Measurements from ENCODE around the gene AGPAT3. TPM values are rescaled to one million over a fixed set of nuclear protein-coding genes. Genes with fewer than 3 reads are reported as not detected.

The AGPAT3 gene
- total RNA-seq, 1 donor: 47.4 TPM

DNA sequence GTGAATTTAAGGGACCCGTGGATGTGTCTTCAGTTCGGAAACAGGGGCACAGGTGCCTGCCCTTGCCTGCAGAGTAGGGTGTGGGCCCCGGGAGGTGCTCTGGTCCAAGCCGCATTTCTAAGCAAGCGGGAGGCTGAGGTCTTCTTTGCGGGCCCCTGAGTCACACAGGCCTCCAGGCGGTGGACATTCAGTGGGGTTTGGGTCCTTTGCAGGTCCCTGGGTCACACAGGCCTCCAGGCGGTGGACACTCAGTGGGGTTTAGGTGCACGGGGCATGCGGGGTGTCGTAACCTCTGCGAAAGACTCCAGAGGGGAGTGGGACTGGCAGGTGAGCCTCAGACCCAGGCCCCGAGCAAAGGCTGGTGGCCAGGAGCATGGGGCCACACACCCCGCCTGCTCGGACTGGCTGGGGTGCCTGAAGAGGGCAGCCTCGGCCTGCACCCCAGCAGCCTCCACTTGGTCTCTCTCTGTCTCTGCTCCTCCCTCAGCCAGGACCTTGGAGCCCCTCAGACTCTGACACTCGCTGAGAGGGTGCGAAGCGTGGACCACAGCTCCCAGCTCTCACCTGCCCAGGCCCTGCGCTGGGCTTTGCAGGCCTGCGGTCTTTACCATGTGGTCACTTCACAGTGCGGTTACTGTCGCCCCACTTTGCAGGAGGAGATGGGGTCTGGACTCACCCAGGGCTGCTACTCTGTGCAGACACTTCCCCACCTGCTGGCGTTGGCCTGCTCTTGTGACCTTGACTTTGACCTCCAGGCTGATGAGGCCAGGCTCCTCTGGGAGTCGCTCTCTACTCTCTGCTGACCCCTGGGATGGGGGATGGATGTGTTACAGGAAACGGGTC, 6.0 kb upstream of the AGPAT3 start:
- Histone ChIP-seq H3K4me1 (ENCODE audit: insufficient read depth, low read length) (no peaks in the 10 kb centered on the region), H3K79me2 (ENCODE audit: insufficient read depth, low read length) (no peaks in the 10 kb centered on the region), H3K4me2 (ENCODE audit: insufficient read depth, low read length) (no peak overlapping the region), H3K36me3 (ENCODE audit: insufficient read depth, low read length) (no peaks in the 10 kb centered on the region), H4K20me1 (ENCODE audit: insufficient read depth, low read length) (peaks cover 3% of the 10 kb centered on the region), H3K4me3 (ENCODE audit: insufficient read depth, low read length) (no peak overlapping the region), H3K27ac (ENCODE audit: low read depth, low read length) (no peak overlapping the region), H3K9me3 (ENCODE audit: low read depth, low read length) (no peaks in the 10 kb centered on the region), H2AFZ (ENCODE audit: low read length) (no peak overlapping the region), H3K27me3 (ENCODE audit: insufficient read depth, low read length) (peaks cover under 1% of the 10 kb centered on the region)
- TF ChIP-seq, protein P1, sequence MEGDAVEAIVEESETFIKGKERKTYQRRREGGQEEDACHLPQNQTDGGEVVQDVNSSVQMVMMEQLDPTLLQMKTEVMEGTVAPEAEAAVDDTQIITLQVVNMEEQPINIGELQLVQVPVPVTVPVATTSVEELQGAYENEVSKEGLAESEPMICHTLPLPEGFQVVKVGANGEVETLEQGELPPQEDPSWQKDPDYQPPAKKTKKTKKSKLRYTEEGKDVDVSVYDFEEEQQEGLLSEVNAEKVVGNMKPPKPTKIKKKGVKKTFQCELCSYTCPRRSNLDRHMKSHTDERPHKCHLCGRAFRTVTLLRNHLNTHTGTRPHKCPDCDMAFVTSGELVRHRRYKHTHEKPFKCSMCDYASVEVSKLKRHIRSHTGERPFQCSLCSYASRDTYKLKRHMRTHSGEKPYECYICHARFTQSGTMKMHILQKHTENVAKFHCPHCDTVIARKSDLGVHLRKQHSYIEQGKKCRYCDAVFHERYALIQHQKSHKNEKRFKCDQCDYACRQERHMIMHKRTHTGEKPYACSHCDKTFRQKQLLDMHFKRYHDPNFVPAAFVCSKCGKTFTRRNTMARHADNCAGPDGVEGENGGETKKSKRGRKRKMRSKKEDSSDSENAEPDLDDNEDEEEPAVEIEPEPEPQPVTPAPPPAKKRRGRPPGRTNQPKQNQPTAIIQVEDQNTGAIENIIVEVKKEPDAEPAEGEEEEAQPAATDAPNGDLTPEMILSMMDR (IDR thresholded peaks at IDR 0.05; ENCODE audit: extremely low read depth, low read depth, low read length): no peak
- DNase-seq (ENCODE audit: insufficient read length, low spot score, missing footprints): peak; percentile 19

DNA sequence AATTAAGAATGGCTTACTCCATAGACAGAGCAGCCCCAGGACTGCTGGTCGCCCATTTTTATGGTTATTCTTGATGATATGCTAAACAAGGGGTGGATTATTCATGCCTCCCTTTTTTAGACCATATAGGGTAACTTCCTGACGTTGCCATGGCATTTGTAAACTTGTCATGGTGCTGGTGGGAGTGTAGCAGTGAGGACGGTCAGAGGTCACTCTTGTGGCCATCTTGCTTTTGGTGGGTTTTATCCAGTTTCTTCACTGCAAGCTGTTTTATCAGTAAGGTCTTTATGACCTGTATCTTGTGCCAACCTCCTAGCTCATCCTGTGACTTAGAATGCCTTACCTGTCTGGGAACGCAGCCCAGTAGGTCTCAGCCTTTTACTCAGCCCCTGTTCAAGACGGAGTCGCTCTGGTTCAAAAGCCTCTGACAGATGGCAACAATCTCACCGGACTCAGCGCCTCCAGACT, 5.2 kb upstream of the AGPAT3 start:
- peaks cover 3% of the 10 kb centered on the region for H4K20me1 ChIP-seq (ENCODE audit: insufficient read depth, low read length)
- no peaks in the 10 kb centered on the region for H3K27me3 ChIP-seq (ENCODE audit: insufficient read depth, low read length)
- no peak overlapping the region for H3K27ac ChIP-seq (ENCODE audit: low read depth, low read length)
- no peak overlapping the region for H3K4me3 ChIP-seq (ENCODE audit: insufficient read depth, low read length)
- no peaks in the 10 kb centered on the region for H3K36me3 ChIP-seq (ENCODE audit: insufficient read depth, low read length)
- DNase-seq (ENCODE audit: insufficient read length, low spot score, missing footprints): no peak
- no peak overlapping the region for H2AFZ ChIP-seq (ENCODE audit: low read length)
- TF ChIP-seq, protein P1 (IDR thresholded peaks at IDR 0.05; ENCODE audit: extremely low read depth, low read depth, low read length): no peak
- H3K9me3 ChIP-seq (ENCODE audit: low read depth, low read length): no peaks in the 10 kb centered on the region
- no peaks in the 10 kb centered on the region for H3K79me2 ChIP-seq (ENCODE audit: insufficient read depth, low read length)
- H3K4me2 ChIP-seq (ENCODE audit: insufficient read depth, low read length): no peak overlapping the region
- no peaks in the 10 kb centered on the region for H3K4me1 ChIP-seq (ENCODE audit: insufficient read depth, low read length)

DNA sequence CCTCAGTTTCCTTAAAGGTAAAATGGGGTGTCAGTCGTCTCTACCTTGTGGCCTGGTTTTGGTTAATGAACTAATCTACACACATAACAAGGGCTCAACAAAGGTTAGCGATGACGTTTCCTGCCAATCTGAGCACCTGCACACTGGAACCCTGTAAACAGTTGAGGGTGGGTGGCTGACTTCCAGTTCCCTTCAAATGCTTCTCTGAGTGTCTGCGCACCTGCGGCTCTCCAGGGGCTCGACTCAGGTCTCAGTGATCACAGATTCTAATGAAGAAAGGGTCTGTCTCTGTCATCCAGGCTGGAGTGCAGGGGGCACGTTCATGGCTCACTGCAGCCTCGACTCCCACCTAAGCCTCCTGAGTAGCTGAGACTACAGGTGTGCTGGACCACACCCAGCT, 3.3 kb upstream of the AGPAT3 start:
- H2AFZ ChIP-seq (ENCODE audit: low read length): no peak overlapping the region
- H3K36me3 ChIP-seq (ENCODE audit: insufficient read depth, low read length): no peaks in the 10 kb centered on the region
- H3K27me3 ChIP-seq (ENCODE audit: insufficient read depth, low read length): no peaks in the 10 kb centered on the region
- DNase-seq (ENCODE audit: insufficient read length, low spot score, missing footprints): peak; percentile 45
- H3K79me2 ChIP-seq (ENCODE audit: insufficient read depth, low read length): peaks cover 5% of the 10 kb centered on the region
- H3K4me2 ChIP-seq (ENCODE audit: insufficient read depth, low read length): no peak overlapping the region
- peaks cover 4% of the 10 kb centered on the region for H3K4me1 ChIP-seq (ENCODE audit: insufficient read depth, low read length)
- no peak overlapping the region for H3K4me3 ChIP-seq (ENCODE audit: insufficient read depth, low read length)
- TF ChIP-seq, protein P1 (IDR thresholded peaks at IDR 0.05; ENCODE audit: extremely low read depth, low read depth, low read length): no peak
- H3K9me3 ChIP-seq (ENCODE audit: low read depth, low read length): no peaks in the 10 kb centered on the region
- no peak overlapping the region for H3K27ac ChIP-seq (ENCODE audit: low read depth, low read length)
- H4K20me1 ChIP-seq (ENCODE audit: insufficient read depth, low read length): peaks cover 6% of the 10 kb centered on the region

DNA sequence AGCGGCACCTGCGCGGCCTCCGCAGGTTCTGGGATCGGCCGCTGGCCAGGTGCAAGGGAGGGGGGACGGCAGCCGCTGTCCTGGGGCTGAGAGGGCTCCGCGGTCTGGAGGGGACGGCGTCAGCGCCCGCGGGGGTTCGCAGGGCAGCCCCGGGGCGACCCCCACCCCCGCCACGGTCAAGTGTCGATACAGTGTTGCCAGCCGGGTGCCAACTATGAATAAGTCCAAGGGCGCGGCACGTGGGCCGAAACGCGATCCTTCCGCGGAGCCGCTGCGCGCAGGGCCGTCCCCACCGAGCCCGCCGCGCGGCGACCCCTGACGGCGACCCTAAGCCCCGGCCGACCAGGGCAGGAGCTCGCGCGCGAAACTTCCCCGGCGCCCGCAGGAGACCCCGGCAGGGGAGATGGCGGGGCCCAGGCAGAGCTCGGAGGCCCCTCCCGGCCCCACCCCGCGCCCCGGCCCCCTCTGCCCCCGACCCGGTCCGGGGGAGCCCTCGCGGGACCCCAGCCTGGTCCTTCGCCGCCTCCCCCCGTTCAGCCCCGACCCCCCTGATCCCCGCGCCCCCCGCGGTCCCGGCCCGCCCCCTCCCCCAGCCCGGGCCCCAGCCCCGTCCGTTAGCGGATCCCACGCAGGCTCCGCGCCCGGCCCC, 586 bp upstream of the AGPAT3 start:
- Histone ChIP-seq H3K36me3 (ENCODE audit: insufficient read depth, low read length) (no peaks in the 10 kb centered on the region), H3K4me1 (ENCODE audit: insufficient read depth, low read length) (peaks cover 7% of the 10 kb centered on the region), H3K9me3 (ENCODE audit: low read depth, low read length) (no peaks in the 10 kb centered on the region), H3K4me2 (ENCODE audit: insufficient read depth, low read length) (peak overlapping the region; percentile 79), H3K4me3 (ENCODE audit: insufficient read depth, low read length) (peak overlapping the region; percentile 68), H3K27ac (ENCODE audit: low read depth, low read length) (no peak overlapping the region), H4K20me1 (ENCODE audit: insufficient read depth, low read length) (peaks cover 29% of the 10 kb centered on the region), H3K79me2 (ENCODE audit: insufficient read depth, low read length) (peaks cover 32% of the 10 kb centered on the region), H2AFZ (ENCODE audit: low read length) (peak overlapping the region; percentile 51), H3K27me3 (ENCODE audit: insufficient read depth, low read length) (no peaks in the 10 kb centered on the region)
- TF ChIP-seq, protein P1 (IDR thresholded peaks at IDR 0.05; ENCODE audit: extremely low read depth, low read depth, low read length): no peak
- DNase-seq (ENCODE audit: insufficient read length, low spot score, missing footprints): peak; percentile 88

Data from osteoblast (primary cell).